Amniotic stem cell (primary cell): ENCODE data around the gene ABCC5.
"Not testable (repeated sequence)": the region's sequence is repeated elsewhere in the genome, so short reads cannot be mapped to it uniquely, and the experiment has no call there.

Source experiments
- DNase-seq: peaks from one replicate; lab custom pipeline; 2025; lab: John Stamatoyannopoulos, UW

Gene ABCC5

DNA sequence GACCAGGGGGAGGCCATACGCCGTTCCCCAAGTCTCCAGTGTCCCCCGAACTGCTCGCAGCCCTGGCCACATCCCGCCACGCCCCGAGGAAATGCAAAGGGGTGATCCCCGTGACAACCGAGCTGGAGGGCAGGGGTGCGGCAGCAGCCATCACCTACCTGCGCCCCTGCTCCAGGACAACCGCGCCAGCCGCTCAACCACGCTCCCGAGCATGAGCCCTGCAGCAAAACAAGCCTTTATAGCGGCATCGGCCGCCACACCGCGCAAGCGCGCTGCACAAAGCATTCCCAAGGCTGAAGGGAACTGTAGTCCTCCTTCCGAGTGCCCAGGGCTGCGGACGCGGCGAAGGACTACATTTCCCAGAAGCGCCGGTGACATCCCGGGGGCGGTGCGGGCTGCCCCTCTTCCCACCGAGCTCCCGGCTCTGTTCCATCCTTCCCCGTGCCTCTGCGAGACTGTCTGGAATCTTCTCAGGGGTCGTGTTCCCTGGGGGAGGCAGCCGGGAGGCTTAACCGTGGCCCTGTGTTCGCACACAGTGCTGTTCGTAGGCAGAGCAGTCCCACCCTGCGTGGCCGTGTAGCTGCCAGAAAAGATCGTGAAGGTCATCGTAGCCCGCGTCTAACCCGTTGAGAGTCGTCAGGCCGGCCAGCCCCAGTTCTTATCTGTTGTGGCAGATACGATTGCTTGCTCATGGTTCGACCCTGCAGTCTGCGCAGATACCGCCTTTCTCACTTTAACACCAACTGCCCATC is at the start of gene ABCC5:
Gene ABCC5, minus strand, starts transcription at position 213 of the 752 bp plus-strand sequence. CDS start 3,492 bp downstream, outside the sequence.
- peak; percentile 80 for DNase-seq

DNA sequence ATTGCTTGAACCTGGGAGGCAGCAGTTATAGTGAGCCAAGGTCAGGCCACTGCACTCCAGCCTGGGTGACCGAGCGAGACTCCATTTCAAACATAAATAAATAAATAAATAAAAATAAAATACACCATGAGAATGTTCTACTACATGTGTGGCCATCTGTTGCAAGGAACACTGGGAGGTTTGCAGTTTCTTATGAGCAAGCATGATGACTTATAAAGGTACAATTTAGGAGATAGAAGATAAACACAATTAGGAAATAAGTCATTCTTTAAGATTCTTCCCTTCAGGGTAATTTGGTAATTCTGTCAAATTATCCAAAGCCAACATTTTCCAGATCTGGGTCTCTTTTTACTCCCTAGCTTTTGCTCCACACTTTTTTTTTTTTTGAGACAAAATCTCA is 48.5 kb upstream of the ABCC5 start:
- DNase-seq: no peak

DNA sequence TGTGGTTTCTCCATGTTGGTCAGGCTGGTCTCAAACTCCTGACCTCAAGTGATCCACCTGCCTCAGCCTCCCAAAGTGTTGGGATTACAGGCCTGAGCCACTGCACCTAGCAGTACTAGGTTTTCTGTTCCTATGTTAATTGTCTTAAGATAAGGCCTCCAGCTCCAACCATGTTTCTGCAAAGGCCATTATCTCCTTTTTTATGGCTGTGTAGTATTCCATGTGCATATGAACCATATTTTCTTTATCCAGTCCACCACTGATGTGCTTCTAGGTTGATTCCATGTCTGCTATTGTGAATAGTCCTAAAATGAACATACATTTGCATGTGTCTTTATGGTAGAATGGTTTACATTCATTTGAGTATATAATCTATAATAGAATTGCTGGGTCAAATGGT is 45.0 kb upstream of the ABCC5 start:
- no peak for DNase-seq

DNA sequence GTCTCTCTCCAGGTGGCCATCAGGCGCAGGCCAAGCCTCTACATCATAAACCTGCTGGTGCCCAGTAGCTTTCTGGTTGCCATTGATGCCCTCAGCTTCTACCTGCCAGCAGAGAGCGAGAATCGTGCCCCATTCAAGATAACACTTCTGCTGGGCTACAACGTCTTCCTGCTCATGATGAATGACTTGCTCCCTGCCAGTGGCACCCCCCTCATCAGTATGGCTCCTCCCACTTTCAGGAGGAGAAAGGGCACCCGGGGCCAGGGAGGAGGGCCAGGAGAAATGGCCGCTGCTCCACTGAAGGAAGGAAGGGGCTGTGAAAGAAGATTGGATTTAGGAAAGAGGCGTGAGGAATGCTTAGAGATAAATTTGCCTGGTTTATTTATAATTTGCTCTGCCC is 41.7 kb upstream of the ABCC5 start:
- DNase-seq: no peak

DNA sequence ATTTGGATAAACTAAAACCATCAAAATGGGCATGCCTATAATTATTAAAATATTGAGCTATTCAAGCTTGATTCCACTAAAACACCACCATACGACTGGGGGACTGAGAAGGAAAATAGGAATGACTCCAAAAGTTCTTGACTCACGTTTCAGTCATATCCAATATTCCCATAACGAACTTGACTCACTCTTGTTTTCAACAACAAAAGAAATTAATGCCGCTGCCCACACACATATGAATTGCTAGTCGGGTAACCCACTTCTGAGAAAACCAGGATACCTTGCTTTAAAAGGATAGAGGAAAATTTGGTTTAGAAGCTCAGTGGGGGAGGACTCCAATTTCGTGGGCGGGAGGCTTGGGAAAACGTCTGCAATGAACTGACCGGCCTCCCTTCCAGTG is 40.3 kb upstream of the ABCC5 start:
- no peak for DNase-seq

DNA sequence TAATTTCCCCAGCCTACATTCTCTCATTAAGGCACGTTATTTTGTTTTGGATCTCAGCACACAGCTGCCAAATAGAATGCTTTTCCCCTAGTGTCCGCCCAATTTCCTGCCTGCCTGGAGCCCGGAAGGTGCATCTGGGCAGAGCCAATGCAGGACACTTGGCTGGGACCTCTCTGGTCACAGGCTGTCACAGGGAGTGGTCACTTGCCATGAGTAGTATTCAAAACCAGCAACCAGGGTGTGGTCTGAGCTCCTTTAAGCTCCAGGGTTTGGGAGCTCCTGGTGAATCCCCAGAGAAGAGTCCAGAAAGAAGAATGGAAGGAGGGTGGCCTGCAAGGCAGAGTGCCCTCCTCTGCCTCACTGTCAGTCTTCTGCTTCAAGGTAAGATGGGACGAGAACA is 35.1 kb upstream of the ABCC5 start, which contains the start of gene HTR3C:
Gene HTR3C, plus strand, starts transcription at position 281 of the 400 bp plus-strand sequence. Its CDS starts 34 bp downstream, at position 315.
- no peak for DNase-seq

DNA sequence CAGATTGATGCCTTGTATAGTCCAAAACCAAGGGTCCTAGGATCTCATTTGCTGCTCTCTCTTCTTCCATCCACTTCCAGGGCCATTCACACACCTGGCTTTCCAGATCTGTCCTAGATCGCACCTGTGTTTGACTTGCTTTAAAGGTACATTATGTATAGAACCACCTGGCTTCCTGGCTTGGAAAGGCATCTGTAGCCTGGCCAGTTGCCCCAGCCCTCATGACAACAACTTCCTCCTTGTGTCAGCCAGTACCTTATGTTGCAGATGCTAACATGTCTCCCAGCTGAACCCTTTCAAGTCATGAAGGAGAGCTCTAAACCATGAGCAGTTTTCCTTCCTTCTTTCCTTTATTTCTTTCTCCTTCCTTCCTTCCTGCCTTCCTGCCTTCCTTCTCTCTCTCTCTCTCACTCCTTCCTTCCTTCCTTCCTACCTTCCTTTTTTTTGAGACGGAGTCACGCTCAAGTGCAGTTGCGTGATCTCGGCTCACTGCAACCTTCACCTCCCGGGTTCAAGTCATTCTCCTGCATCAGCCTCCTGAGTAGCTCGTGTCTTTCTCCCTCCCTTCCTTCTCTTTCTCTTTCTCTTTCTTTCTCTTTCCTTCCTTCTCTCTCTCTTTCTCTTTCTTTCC is 32.6 kb upstream of the ABCC5 start:
- DNase-seq: no peak

DNA sequence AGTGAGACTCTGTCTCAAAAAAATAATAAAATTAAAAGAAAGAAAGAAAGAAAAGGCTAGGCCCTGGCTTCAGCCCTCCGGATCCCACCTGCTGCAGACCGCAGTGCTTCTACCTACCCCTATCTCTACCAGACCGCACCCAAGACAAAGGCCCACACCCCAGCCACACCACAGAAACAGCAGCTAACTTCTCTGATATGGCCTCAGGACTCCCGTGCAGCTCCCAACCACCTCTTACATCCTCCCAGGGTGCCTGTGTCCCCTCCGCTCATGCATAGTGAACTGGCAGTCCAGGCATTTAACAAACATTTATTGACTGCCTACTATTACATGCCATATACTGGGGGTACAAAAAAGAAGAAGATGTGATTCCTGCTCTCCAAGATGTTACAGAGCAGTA is 28.3 kb upstream of the ABCC5 start:
- no peak for DNase-seq

DNA sequence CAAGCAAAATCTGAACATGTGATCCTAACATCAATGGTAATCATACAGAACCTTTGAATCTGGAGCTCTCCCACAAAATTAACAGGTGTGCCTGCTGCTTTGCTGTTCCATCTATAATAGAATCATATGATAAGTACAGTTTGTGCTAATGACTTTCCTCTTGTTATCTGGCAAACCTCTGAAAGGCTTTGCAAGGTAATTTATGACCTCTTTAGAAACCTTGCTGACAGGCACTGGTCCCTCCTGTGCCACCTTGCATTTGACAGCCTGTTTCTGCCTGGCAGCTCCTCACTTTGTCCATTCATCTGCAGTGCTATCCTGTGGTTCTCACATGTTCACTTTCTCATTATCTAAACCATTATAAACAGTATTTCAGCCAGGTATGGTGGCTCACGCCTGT is 24.9 kb upstream of the ABCC5 start:
- DNase-seq: no peak

DNA sequence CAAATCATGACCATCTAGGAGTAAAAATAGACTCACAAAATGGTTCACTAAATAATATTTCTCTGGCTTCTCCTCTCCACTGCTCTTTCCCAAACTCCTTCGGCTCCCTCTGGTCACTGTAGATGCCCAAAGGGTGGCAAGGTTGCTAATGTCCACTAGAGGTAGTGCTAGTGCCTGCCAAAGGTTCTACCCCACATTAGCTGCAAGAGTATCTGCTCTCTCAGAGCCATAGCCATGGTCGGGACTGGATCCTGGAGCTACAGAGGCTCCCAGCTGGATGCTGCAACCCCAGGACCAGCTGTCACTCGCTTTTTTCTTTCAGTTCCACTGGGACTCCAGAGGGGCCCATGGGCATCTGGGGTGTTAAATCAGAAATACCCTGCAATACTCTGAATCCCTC is 22.3 kb upstream of the ABCC5 start:
- no peak for DNase-seq

DNA sequence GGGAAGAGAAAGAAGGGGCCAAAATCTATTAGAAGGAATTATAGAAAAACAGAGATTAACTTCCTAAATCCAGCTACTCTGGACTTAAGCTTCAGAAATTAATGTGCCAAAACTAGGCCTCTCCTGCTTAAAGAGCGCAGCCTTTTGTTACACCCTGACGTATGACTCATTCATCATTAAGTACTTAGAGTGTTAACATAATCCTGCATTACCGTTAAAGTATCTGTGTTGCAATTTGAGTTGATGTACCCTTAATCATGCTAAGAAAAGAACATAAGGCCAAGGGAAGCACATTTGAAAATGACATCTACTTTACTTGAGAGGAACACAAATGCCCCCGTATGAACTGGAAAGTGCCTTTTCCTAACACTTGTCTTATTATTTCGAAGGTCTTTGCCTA is 21.7 kb upstream of the ABCC5 start:
- no peak for DNase-seq

DNA sequence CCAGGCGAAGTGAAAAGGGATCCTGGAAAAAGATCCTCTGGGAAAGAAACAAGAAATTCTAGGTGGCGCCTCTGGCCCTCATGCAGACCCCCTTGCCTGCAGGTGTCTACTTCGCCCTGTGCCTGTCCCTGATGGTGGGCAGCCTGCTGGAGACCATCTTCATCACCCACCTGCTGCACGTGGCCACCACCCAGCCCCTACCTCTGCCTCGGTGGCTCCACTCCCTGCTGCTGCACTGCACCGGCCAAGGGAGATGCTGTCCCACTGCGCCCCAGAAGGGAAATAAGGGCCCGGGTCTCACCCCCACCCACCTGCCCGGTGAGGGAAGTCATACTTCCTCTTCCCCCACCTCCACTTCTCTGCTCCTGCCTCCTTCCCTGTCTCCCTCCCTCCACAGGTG is 20.6 kb upstream of the ABCC5 start:
- not testable (repeated sequence) for DNase-seq

DNA sequence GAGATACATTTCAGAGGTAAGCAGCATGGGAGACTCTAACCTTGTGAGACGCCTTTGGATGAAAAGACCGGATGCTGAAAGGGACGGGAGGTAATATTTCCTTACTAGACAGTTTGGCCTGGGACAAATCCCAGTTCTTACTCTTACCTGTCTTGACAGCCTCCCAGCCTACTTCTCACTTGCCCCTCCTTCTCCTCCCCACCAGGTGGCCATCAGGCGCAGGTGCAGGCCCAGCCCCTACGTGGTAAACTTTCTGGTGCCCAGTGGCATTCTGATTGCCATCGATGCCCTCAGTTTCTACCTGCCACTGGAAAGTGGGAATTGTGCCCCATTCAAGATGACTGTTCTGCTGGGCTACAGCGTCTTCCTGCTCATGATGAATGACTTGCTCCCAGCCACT is 20.1 kb upstream of the ABCC5 start:
- no peak for DNase-seq

DNA sequence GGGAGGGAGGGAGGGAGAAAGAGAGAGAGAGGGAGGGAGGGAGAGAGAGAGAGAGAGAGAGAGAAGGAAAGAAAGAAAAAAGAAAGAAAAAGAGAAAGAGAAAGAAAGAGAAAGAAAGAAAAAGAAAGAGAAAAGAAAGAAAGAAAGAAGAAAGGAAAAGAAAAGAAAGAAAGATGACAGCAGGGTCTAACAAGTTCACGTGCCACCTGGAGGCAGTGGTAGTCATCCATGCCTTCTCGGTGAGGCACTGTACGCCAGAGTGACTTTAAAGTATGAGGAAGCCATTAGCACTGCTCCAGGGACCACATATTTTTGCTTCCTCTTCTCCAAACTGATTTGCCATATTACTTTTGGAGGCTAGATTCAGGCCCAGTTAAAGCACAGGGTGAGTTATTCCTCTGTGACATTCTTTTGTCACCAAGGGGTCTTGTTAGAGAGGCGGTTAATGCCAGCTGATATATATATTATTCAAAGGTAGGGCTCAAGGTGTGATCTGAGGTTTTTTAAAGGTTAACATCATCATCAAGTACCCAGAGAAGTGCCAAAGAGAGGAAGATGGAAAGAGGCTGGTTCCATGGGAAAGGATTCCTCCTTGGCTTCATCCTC is 13.6 kb upstream of the ABCC5 start, which contains the start of gene HTR3D:
Gene HTR3D, plus strand, starts transcription at position 556 of the 606 bp plus-strand sequence. Its CDS starts 0 bp downstream, at position 556.
- DNase-seq: no peak

DNA sequence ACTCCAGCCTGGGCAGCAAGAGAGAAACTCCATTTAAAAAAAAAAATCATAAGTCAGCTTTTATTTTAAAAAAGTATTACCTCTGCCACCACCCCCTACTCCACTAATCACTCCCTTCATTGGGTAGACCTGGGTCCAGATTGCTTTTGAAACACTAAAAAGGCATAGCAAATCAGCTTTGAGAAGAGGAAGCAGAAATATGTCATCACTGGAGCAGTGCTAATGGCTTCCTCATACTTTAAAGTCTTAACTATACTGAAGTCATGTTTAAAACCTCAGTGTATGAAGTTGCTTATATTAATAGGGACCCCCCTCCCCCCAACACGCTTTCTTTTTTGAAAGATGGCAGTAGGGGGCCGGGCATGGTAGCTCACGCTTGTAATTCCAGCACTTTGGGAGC is 12.9 kb upstream of the ABCC5 start:
- no peak for DNase-seq

DNA sequence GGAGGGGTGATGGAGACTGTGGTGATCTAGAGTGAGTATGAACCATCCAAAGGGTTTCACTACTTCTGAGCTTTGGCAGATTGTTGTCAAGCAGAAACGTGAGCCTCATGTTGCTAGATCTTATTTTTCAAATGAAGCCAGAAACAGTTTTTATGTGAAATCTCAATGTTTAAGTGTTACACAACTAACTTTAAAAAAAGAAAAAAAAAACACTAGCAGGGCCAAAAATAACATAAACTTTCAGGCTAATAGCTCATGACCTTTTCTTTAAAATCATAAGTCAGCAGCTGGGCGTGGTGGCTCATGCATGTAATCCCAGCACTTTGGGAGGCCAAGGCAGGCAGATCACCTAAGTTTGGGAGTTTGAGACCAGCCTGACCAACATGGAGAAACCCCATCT is 11.8 kb upstream of the ABCC5 start:
- DNase-seq: no peak

DNA sequence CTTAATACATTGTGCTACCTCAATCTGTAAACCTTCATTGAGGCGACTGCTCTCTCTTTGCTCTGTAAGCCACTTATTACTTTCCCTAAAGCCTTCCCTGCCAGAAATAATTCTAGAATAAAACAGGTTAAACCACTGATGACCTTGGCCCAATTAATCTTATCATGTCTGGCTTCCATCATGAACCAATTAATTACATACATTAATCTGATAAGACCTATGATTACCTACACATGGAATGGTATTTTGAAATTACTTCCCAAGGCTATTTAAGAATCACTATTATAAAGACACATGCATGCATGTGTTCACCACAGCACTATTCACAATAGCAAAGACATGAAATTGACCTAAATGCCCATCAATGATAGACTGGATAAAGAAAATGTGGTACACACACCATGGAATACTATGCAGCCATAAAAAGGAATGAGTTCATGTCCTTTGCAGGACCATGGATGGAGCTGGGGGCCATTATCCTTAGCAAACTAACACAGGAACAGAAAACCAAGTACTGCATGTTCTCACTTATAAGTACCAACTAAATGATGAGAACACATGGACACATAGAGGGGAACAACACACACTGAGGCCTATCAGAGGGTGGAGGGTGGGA is 10.7 kb upstream of the ABCC5 start:
- not testable (repeated sequence) for DNase-seq

DNA sequence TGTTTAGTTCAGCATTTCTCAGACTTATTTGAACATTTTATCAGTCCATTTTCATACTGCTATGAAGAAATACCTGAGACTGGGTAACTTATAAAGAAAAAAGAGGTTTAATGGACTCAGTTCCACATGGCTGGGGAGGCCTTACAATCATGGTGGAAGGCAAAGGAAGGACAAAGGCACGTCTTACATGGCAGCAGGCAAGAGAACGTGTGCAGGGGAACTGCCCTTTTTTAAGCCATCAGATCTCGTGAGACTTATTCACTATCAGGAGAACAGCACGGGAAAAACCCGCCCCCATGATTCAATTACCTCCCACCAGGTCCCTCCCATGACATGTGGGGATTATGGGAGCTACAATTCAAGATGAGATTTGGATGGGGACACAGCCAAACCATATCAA is 7.6 kb upstream of the ABCC5 start:
- DNase-seq: not testable (repeated sequence)

DNA sequence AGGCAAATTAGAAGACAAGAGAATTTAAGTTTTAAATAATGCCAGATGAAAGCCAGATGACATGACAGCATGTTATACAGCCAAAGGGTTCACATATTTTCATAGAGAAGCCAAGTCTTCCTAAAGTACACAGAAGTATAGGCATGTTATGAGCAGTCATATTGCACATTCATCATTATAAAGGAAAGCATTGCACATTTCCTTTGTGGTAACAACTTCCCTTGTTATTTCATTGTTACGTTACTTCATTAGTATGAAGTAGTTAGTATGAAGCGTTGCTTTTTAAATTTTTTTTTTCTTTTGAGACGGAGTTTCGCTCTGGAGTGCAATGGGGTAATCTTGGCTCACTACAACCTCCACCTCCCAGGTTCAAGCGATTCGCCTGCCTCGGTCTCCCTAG is 4.6 kb upstream of the ABCC5 start:
- DNase-seq: no peak

DNA sequence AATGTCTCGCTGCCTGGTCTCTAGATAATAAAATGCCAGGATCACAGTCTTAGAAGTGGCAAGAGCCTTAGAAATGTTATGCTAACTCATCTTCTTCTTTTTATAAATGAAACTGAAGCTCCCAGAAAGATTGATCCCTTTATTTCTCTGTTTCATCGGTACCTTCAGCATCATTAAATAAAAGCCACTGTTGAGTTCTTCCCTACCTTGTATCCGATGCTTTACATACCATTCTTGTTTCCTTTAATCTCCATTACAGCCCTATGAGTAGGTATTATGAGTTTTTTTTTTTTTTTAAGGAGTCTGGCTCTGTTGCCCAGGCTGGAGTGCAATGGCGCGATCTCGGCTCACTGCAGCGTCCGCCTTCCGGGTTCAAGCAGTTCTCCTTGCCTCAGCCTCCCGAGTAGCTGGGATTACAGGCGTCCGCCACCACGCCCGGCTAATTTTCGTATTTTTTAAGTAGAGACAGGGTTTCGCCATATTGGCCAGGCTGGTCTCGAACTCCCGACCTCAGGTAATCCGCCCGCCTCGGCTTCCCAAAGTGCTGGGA is 815 bp upstream of the ABCC5 start:
- DNase-seq: no peak

DNA sequence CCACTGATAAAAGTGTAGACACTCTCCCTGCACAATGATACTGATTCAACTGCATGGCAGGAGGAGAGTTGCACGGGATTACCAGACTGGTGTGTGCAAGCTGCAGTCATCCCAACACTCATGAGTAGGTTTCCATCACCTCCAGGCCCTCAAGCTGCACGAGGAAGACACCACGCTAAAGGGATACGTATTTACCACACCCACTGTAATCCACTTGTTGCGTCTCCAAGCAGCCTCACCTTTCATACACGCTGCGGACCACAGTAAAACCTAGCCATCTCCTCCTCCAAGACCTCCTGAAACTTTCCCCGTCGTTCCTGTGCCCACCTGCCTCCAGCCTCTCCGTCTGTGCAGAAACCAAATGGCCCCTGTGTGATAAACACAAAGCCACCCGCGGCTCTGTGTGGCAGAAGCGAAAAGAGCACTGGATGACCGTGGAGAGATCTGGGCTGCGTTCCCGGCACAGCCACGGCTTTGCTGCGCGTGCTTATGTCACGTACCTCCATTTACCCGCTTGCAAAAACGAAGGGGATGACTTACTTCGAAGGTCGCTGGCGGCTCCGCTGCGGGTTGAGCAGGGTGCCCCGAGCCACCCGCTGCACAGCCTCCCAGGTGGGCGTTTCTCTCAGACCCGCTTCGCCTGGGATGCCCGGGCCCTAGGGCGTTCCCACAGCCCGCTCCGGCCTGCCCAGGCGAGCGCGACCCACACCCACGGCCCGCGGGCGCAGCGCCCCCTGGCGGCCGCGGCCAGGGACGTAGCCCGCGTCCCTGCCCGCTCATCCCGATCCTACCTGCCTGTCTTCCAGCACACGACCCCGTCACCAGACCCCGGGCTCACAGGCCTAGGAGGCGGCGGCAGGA is 643 bp downstream of the ABCC5 start:
- DNase-seq: peak; percentile 19
